ENCODE data around the gene TBX19.
"Not testable (repeated sequence)": the region's sequence is repeated elsewhere in the genome, so short reads cannot be mapped to it uniquely, and the experiment has no call there.

TBX19 gene

DNA sequence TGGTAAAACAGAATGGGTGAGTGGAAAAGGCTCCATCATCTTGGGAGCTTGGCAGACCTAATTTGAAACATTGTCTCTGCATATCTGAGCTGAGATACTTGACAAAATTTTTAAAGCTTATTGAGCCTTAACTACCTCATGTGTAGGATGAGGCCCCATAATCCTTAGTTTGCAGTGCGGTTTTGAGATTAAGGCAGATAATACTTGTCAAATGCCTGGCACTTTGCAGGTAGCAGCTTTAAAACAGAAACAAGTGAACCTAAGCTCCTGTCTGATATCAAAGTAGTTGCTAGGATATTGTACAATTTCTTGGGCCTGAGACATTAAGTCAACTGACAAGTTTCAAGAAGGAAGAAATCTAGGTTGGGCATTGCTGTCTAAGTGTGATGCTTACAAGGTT lies 65.3 kb downstream of the TBX19 start:
- H3K4me3 ChIP-seq (replicated peaks in 1 of 2; ENCODE audit: low read depth in 2 of 2, low read length in 2 of 2): no peak overlapping the region
- no peak for DNase-seq (ENCODE audit: low read depth in 2 of 2)
- TF ChIP-seq, protein P1, sequence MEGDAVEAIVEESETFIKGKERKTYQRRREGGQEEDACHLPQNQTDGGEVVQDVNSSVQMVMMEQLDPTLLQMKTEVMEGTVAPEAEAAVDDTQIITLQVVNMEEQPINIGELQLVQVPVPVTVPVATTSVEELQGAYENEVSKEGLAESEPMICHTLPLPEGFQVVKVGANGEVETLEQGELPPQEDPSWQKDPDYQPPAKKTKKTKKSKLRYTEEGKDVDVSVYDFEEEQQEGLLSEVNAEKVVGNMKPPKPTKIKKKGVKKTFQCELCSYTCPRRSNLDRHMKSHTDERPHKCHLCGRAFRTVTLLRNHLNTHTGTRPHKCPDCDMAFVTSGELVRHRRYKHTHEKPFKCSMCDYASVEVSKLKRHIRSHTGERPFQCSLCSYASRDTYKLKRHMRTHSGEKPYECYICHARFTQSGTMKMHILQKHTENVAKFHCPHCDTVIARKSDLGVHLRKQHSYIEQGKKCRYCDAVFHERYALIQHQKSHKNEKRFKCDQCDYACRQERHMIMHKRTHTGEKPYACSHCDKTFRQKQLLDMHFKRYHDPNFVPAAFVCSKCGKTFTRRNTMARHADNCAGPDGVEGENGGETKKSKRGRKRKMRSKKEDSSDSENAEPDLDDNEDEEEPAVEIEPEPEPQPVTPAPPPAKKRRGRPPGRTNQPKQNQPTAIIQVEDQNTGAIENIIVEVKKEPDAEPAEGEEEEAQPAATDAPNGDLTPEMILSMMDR (IDR thresholded peaks at IDR 0.05; ENCODE audit: low read depth, low read length): no peak

DNA sequence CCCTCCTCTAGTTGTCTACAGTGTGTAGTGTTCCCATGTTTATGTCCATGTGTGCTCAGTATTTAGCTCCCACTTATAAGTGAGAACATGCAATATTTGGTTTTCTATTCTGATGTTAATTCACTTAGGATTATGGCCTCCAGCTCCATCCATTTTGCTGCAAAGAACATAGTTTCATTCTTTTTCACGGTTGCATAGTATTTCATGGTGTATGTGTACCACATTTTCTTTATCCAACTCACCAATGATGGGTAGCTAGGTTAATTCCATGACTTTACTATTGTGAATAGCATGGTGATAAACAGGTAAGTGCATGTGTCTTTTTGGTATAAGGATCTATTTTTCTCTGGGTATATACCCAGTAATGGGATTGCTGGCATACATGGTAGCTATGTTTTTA lies 67.0 kb downstream of the TBX19 start:
- TF ChIP-seq, protein P1 (IDR thresholded peaks at IDR 0.05; ENCODE audit: low read depth, low read length): no peak
- H3K4me3 ChIP-seq (replicated peaks in 1 of 2; ENCODE audit: low read depth in 2 of 2, low read length in 2 of 2): no peak overlapping the region
- no peak for DNase-seq (ENCODE audit: low read depth in 2 of 2)

DNA sequence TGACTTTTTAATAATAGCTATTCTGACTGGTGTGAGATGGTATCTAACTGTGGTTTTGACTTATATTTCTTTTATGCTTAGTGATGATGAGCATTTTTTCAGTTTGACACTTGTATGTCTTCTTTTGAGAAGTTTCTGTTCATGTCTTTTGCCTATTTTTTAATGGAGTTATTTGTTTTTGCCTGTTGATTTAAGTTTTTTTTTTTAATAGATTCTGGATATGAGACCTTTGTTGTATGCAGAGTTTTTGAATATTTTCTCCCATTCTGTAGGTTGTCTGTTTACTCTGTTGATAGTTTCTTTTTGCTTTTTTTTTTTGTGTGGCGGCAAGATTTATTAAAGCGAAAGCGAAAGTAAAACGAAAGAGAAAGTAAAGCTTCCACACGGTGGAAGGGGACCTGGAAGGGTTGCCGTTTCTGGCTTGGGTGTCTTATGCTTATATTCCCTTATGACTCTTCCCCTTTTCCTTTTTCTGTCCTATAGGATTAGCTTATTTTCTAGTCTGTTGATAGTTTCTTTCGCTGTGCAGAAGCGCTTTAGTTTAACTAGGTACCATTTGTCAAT lies 67.6 kb downstream of the TBX19 start:
- TF ChIP-seq, protein P1 (IDR thresholded peaks at IDR 0.05; ENCODE audit: low read depth, low read length): no peak
- peak in 1 of 2 donors; percentile 35 for DNase-seq (ENCODE audit: low read depth in 2 of 2)
- peak overlapping the region in 1 of 2 donors; percentile 38 for H3K4me3 ChIP-seq (replicated peaks in 1 of 2; ENCODE audit: low read depth in 2 of 2, low read length in 2 of 2)

DNA sequence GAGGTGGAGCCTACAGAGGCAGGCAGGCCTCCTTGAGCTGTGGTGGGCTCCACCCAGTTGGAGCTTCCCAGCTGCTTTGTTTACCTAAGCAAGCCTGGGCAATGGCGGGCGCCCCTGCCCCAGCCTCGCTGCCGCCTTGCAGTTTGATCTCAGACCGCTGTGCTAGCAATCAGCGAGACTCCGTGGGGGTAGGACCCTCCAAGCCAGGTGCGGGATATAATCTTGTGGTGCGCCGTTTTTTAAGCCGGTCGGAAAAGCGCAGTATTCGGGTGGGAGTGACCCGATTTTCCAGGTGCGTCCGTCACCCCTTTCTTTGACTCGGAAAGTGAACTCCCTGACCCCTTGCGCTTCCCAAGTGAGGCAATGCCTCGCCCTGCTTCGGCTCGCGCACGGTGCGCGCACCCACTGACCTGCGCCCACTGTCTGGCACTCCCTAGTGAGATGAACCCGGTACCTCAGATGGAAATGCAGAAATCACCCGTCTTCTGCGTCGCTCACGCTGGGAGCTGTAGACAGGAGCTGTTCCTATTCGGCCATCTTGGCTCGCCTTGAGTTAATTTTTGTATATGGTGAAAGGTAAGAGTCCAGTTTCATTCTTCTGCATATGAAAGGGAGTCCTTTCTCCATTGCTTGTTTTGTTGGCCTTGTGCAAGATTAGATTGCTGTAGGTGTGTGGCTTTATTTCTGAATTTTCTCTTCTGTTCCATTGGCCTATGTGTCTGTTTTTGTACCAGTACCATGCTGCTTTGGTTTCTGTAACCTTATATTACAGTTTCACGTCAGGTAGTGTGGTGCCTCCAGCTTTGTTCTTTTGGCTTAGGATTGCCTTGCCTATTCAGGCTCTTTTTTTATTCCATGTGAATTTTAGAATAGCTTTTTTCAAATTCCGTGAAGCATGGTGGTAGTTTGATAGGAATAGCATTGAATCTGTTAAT lies 73.9 kb downstream of the TBX19 start:
- H3K4me3 ChIP-seq (replicated peaks in 1 of 2; ENCODE audit: low read depth in 2 of 2, low read length in 2 of 2): not testable (repeated sequence)

DNA sequence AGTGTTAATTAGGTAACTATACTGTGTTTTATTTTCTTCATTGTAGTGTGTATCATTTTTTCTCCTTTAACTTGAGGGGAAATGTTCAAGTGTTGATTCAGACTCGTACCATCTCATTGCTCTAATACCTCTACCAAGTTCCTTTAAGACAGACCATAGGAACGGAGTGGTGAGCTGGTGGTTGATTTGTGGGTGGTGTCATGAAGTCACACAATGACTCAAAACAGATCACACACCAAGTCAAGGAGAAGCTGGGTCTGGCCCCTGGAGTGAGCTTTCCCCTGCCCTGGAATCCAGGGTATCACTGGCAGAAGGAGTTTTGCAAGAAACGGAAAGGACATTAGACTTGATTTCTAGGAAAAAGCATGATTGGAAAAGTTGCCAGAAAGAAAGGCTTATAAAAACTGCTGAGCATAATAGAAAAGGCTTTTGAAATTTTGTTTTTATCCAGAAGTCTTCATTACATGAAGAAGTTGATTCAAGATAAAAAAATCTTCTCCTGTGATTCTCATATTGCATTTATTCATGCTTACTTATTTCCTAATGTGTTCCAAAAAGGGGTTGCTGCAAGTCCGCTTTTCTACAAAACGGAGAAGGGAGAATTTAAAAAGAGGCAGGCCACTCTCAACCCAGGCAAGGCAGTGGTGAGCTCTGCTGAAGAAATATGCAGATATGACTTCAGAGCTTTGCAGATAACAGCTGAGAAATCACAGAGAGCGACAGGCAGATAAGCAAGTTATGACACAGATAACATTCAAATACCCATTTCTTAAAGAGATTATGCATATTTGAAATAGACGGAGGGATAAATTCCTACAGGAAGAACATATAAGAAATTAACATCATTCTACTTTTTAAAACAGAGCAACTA lies 79.7 kb downstream of the TBX19 start:
- TF ChIP-seq, protein P1 (IDR thresholded peaks at IDR 0.05; ENCODE audit: low read depth, low read length): no peak
- DNase-seq (ENCODE audit: low read depth in 2 of 2): peak; percentile 21 to 60
- H3K4me3 ChIP-seq (replicated peaks in 1 of 2; ENCODE audit: low read depth in 2 of 2, low read length in 2 of 2): no peak overlapping the region

More for the DNA sequence above, 73.9 kb downstream of the TBX19 start:
- DNase-seq (ENCODE audit: low read depth in 2 of 2): not testable (repeated sequence)

DNA sequence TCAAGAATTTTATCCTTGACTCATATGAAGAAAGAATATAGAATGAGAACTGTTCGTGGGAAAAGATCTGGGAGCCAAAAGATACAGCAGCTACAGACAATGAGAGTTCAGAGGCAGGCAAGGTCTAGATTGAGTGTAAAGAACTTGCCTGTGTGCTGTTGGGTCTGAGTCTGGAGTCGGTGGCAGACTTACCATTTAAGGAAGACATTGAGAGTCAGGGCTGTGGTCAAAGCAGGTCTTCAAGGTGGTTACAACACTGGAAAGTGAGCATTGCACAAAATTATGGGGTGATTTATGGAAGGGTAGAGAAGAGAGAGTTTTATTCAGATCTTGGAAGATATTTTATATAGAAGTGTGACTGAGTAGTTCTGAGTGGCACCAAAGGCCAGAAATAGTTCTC lies 80.6 kb downstream of the TBX19 start:
- no peak overlapping the region for H3K4me3 ChIP-seq (replicated peaks in 1 of 2; ENCODE audit: low read depth in 2 of 2, low read length in 2 of 2)
- TF ChIP-seq, protein P1 (IDR thresholded peaks at IDR 0.05; ENCODE audit: low read depth, low read length): no peak
- DNase-seq (ENCODE audit: low read depth in 2 of 2): no peak
